Smooth muscle cell (in vitro differentiated cells): ENCODE measurements around the gene EXOSC9. TPM values are rescaled to one million over a fixed set of nuclear protein-coding genes. Genes with fewer than 3 reads are reported as not detected.

ENCODE experiments used
- DNase-seq: peaks from one replicate; lab custom pipeline; 2025; ENCODE audit not compliant: unreplicated experiment; lab: John Stamatoyannopoulos, UW
- H2AFZ ChIP-seq: fragments of 200-600 bp; sonication (generic); 2 replicates; pipeline ENCODE4 v1.6.0; 2016; ENCODE audit warnings: antibody characterized with exemption, low read depth, mild to moderate bottlenecking
- H3F3A ChIP-seq: fragments of 200-600 bp; sonication (generic); 2 replicates; pipeline ENCODE4 v1.6.0; 2017; ENCODE audit warnings: antibody characterized with exemption, low read depth
- H3K27ac ChIP-seq: fragments of 200-600 bp; sonication (generic); 2 replicates; pipeline ENCODE4 v1.5.1; 2016; ENCODE audit warnings: low read depth, mild to moderate bottlenecking
- H3K27me3 ChIP-seq: fragments of 200-600 bp; sonication (generic); 2 replicates; pipeline ENCODE4 v1.6.1; 2016; ENCODE audit warnings: low read depth, mild to moderate bottlenecking
- H3K36me3 ChIP-seq: fragments of 200-600 bp; sonication (generic); 2 replicates; pipeline ENCODE4 v1.5.1; 2016; ENCODE audit warnings: low read depth
- H3K4me1 ChIP-seq: fragments of 200-600 bp; sonication (generic); 2 replicates; pipeline ENCODE4 v1.5.1; 2016; ENCODE audit warnings: low read depth
- H3K4me2 ChIP-seq: fragments of 200-600 bp; sonication (generic); 2 replicates; pipeline ENCODE4 v1.6.0; 2016; ENCODE audit warnings: mild to moderate bottlenecking
- H3K4me3 ChIP-seq: fragments of 200-600 bp; sonication (generic); 2 replicates; pipeline ENCODE4 v1.5.1; 2016; ENCODE audit warnings: mild to moderate bottlenecking
- H3K79me2 ChIP-seq: fragments of 200-600 bp; sonication (generic); 2 replicates; pipeline ENCODE4 v1.6.0; 2016; ENCODE audit warnings: low read depth, mild to moderate bottlenecking
- H3K9ac ChIP-seq: fragments of 200-600 bp; sonication (generic); 2 replicates; pipeline ENCODE4 v1.6.0; 2016; ENCODE audit warnings: low read depth
- H3K9me3 ChIP-seq: fragments of 200-600 bp; sonication (generic); replicated peaks from 2 replicates; pipeline ENCODE4 v1.5.1; 2016; ENCODE audit warnings: low read depth
- H4K20me1 ChIP-seq: fragments of 200-600 bp; sonication (generic); 2 replicates; pipeline ENCODE4 v1.6.0; 2016; ENCODE audit warnings: low read depth
- CTCF ChIP-seq: fragments of 200-600 bp; sonication (generic); IDR thresholded peaks from 2 replicates; pipeline ENCODE4 v1.5.1; 2017; ENCODE audit warnings: borderline replicate concordance, mild to moderate bottlenecking, antibody characterized with exemption; ENCODE audit not compliant: insufficient read depth, poor library complexity, severe bottlenecking
- WGBS: methylation state at CpG from one replicate; pipeline ENCODE4 v1.1.7; 2016; ENCODE audit warnings: low lambda C conversion rate; 5-methylcytosine and 5-hydroxymethylcytosine counted together
- polyA plus RNA-seq: library from polyadenylated mRNA; unstranded; fragments of >200 nt; fragmentation: Nextera tagmentation; extraction: Ambion mirVana; gene quantifications from 2 replicates; pipeline ENCODE4 v1.2.1, GENCODE V29; 2016
- total RNA-seq: library from RNA; depleted of rRNA; stranded (reverse); fragments of >200 nt; gene quantifications from 2 replicates; pipeline ENCODE4 v1.2.3, GENCODE V29; 2014

EXOSC9 gene
- total and polyA plus RNA-seq, 2 experiments from 2014 or later, result 31.8 to 45.1 TPM

GRCh38 chr4:121765971-121766538 is 35.1 kb upstream of the EXOSC9 start:
- H3K27me3 ChIP-seq, result peaks cover 98% of the 10 kb centered on the region
- H3K9ac ChIP-seq, result no peak overlapping the region
- 73% methylated on average over 9 of the region's 9 CpGs for WGBS
- H2AFZ ChIP-seq, result no peak overlapping the region
- no peak overlapping the region for H3K27ac ChIP-seq
- no peak overlapping the region for H3K4me2 ChIP-seq
- no peaks in the 10 kb centered on the region for H4K20me1 ChIP-seq
- no peaks in the 10 kb centered on the region for H3K36me3 ChIP-seq
- peaks cover 3% of the 10 kb centered on the region for H3K4me1 ChIP-seq
- H3K9me3 ChIP-seq, result no peaks in the 10 kb centered on the region
- H3K4me3 ChIP-seq, result no peak overlapping the region
- no peaks in the 10 kb centered on the region for H3F3A ChIP-seq
- no peak for DNase-seq
- no peak for TF ChIP-seq CTCF
- H3K79me2 ChIP-seq, result no peaks in the 10 kb centered on the region

- 91% methylated on average over 4 of the region's 4 CpGs for WGBS
- no peak for DNase-seq
These were observed 34.0 kb upstream of the EXOSC9 start for GRCh38 chr4:121767166-121767565.

GRCh38 chr4:121769341-121769740 is 31.8 kb upstream of the EXOSC9 start:
- no peak overlapping the region for H3K4me3 ChIP-seq
- peaks cover under 1% of the 10 kb centered on the region for H3K4me1 ChIP-seq
- peaks cover 77% of the 10 kb centered on the region for H3K27me3 ChIP-seq
- TF ChIP-seq CTCF, result no peak
- DNase-seq, result no peak
- no peak overlapping the region for H3K9ac ChIP-seq
- no peak overlapping the region for H3K4me2 ChIP-seq
- no peaks in the 10 kb centered on the region for H3K79me2 ChIP-seq
- WGBS, result 100% methylated on average over 2 of the region's 2 CpGs
- H3F3A ChIP-seq, result no peaks in the 10 kb centered on the region
- no peaks in the 10 kb centered on the region for H4K20me1 ChIP-seq
- H2AFZ ChIP-seq, result no peak overlapping the region
- H3K27ac ChIP-seq, result no peak overlapping the region
- no peaks in the 10 kb centered on the region for H3K9me3 ChIP-seq
- no peaks in the 10 kb centered on the region for H3K36me3 ChIP-seq

More at GRCh38 chr4:121767166-121767565, 34.0 kb upstream of the EXOSC9 start:
- Histone ChIP-seq H3K79me2 (no peaks in the 10 kb centered on the region), H3F3A (no peaks in the 10 kb centered on the region), H3K27ac (no peak overlapping the region), H4K20me1 (no peaks in the 10 kb centered on the region), H3K4me2 (no peak overlapping the region), H3K9me3 (no peaks in the 10 kb centered on the region), H3K36me3 (no peaks in the 10 kb centered on the region), H3K9ac (no peak overlapping the region), H3K4me3 (no peak overlapping the region), H3K4me1 (peaks cover 3% of the 10 kb centered on the region), H3K27me3 (peaks cover 97% of the 10 kb centered on the region), H2AFZ (no peak overlapping the region)
- TF ChIP-seq CTCF, result no peak

GRCh38 chr4:121771869-121772268 is 29.3 kb upstream of the EXOSC9 start:
- H3F3A ChIP-seq, result no peaks in the 10 kb centered on the region
- no peaks in the 10 kb centered on the region for H4K20me1 ChIP-seq
- no peak for DNase-seq
- no peak overlapping the region for H3K9ac ChIP-seq
- H3K79me2 ChIP-seq, result no peaks in the 10 kb centered on the region
- no peaks in the 10 kb centered on the region for H3K36me3 ChIP-seq
- TF ChIP-seq CTCF, result no peak
- H3K27ac ChIP-seq, result no peak overlapping the region
- 89% methylated on average over 1 of the region's 1 CpG for WGBS
- H2AFZ ChIP-seq, result no peak overlapping the region
- no peak overlapping the region for H3K4me3 ChIP-seq
- H3K4me1 ChIP-seq, result no peaks in the 10 kb centered on the region
- peaks cover 52% of the 10 kb centered on the region for H3K27me3 ChIP-seq
- no peak overlapping the region for H3K4me2 ChIP-seq
- no peaks in the 10 kb centered on the region for H3K9me3 ChIP-seq
